ENCODE measurements around the gene HSPG2.

Gene HSPG2

GRCh38 chr1:21774835-21775549, 162.1 kb downstream of the HSPG2 start:
- DNase-seq (ENCODE audit: low read depth in 1 of 2, low spot score in 1 of 2) = no peak

- DNase-seq (ENCODE audit: low read depth in 1 of 2, low spot score in 1 of 2) = no peak
Observed at GRCh38 chr1:21773585-21773984, 163.5 kb downstream of the HSPG2 start.

Data from activated CD4-positive, alpha-beta T cell treated with anti-CD3 and anti-CD28 coated beads, Interleukin-2, amount 50 U/mL, for 24 hours (primary cell).